ENCODE measurements around the gene MAST4. TPM values are rescaled to one million over a fixed set of nuclear protein-coding genes. Genes with fewer than 3 reads are reported as not detected.
A peak's percentile ranks its signal among the peaks of the same experiment; 100 is the strongest.

The MAST4 gene
- total RNA-seq, 2 donors from 2014 or later, result 11.0 to 11.5 TPM

GRCh38 chr5:66861402-66861801 lies 265.2 kb downstream of the MAST4 start:
- Mint-ChIP-seq H3K4me1 (peaks cover 27% of the 10 kb centered on the region), H3K27ac (no peak overlapping the region), H3K9me3 (no peaks in the 10 kb centered on the region), H3K27me3 (ENCODE audit: insufficient read depth) (no peaks in the 10 kb centered on the region), H3K4me3 (no peak overlapping the region), H3K36me3 (ENCODE audit: low read depth) (no peaks in the 10 kb centered on the region)
- H3K27ac ChIP-seq (ENCODE audit: low read depth, low read length), result no peak overlapping the region
- DNase-seq, result no peak
- H3K9me3 ChIP-seq (ENCODE audit: control insufficient read depth, low read length), result no peaks in the 10 kb centered on the region
- H3K9ac ChIP-seq (ENCODE audit: extremely low read depth, low read length, poor library complexity, severe bottlenecking), result no peak overlapping the region
- no peaks in the 10 kb centered on the region for H3K27me3 ChIP-seq (ENCODE audit: control insufficient read depth, insufficient read depth, low read length, poor library complexity, severe bottlenecking)
- no peaks in the 10 kb centered on the region for H3K36me3 ChIP-seq (ENCODE audit: control insufficient read depth, insufficient read depth, low read length)
- no peak overlapping the region for H3K4me3 ChIP-seq (ENCODE audit: low read length)
- 67% methylated on average over 1 of the region's 1 CpG; no CpG with 5 or more reads in 1 of the 2 experiments for WGBS, 2 experiments (ENCODE audit: insufficient coverage in 1 of 2, insufficient read length in 1 of 2)
- TF ChIP-seq, protein P1, sequence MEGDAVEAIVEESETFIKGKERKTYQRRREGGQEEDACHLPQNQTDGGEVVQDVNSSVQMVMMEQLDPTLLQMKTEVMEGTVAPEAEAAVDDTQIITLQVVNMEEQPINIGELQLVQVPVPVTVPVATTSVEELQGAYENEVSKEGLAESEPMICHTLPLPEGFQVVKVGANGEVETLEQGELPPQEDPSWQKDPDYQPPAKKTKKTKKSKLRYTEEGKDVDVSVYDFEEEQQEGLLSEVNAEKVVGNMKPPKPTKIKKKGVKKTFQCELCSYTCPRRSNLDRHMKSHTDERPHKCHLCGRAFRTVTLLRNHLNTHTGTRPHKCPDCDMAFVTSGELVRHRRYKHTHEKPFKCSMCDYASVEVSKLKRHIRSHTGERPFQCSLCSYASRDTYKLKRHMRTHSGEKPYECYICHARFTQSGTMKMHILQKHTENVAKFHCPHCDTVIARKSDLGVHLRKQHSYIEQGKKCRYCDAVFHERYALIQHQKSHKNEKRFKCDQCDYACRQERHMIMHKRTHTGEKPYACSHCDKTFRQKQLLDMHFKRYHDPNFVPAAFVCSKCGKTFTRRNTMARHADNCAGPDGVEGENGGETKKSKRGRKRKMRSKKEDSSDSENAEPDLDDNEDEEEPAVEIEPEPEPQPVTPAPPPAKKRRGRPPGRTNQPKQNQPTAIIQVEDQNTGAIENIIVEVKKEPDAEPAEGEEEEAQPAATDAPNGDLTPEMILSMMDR (conservative IDR thresholded peaks at IDR 0.05), result no peak
- peaks cover 6% of the 10 kb centered on the region for H3K4me1 ChIP-seq (ENCODE audit: control insufficient read depth, insufficient read depth, low read length)

GRCh38 chr5:66862020-66862419 lies 265.8 kb downstream of the MAST4 start:
- no peak for DNase-seq
- Histone ChIP-seq H3K9me3 (ENCODE audit: control insufficient read depth, low read length) (no peaks in the 10 kb centered on the region), H3K27me3 (ENCODE audit: control insufficient read depth, insufficient read depth, low read length, poor library complexity, severe bottlenecking) (no peaks in the 10 kb centered on the region), H3K4me3 (ENCODE audit: low read length) (no peak overlapping the region), H3K4me1 (ENCODE audit: control insufficient read depth, insufficient read depth, low read length) (peaks cover 6% of the 10 kb centered on the region), H3K27ac (ENCODE audit: low read depth, low read length) (no peak overlapping the region), H3K36me3 (ENCODE audit: control insufficient read depth, insufficient read depth, low read length) (no peaks in the 10 kb centered on the region), H3K9ac (ENCODE audit: extremely low read depth, low read length, poor library complexity, severe bottlenecking) (no peak overlapping the region)
- 85% methylated on average over 2 of the region's 2 CpGs; no CpG with 5 or more reads in 1 of the 2 experiments for WGBS, 2 experiments (ENCODE audit: insufficient coverage in 1 of 2, insufficient read length in 1 of 2)
- H3K27me3 Mint-ChIP-seq (ENCODE audit: insufficient read depth), result no peaks in the 10 kb centered on the region
- peaks cover 27% of the 10 kb centered on the region for H3K4me1 Mint-ChIP-seq
- no peak overlapping the region for H3K4me3 Mint-ChIP-seq
- no peak overlapping the region for H3K27ac Mint-ChIP-seq
- no peaks in the 10 kb centered on the region for H3K36me3 Mint-ChIP-seq (ENCODE audit: low read depth)
- TF ChIP-seq, protein P1 (conservative IDR thresholded peaks at IDR 0.05), result no peak
- H3K9me3 Mint-ChIP-seq, result no peaks in the 10 kb centered on the region

DNA sequence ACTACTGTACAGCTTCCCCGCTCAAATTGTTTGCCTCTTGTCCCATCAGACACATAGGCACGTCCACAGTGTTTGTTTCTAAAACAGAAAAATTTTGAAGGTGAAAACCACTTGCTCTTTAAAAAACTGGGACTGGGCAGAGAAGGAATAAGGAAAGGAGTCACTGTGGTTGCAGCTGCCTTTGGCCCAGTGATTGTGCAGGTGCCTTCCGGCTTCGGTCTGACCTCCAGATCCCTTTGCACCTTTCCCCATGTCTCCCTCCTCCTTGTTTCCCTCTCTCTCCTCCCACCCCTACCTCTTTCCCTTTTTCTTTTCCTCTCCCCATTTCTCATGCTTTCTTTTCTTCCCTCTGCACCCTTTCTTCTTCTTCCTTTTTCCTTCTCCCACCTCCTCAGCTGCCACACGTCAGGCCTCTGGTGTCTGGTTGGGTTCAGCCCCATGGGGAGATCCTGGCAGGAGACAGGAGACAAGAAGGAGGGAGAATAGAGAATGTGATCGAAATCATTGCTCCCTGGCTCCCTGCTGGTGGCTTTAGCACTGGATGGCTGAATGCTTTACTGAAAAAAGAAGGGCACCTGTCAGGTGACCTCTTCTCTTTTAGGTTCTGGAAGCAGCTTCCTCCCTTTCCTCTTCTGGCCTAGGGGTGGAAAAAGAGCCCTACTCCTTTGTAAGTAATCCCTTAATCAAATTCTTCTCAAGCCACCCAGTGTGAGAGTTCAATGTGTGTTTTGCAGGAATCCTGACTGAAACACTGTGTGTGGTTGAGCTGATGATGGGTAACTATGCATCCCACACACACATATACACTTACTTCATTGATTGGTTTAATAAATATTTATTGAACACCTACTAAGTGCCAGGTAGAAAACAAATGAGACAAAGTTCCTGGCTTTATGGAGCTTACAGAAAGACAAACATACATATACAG lies 267.3 kb downstream of the MAST4 start:
- H3K36me3 Mint-ChIP-seq (ENCODE audit: low read depth), result no peaks in the 10 kb centered on the region
- no peaks in the 10 kb centered on the region for H3K36me3 ChIP-seq (ENCODE audit: control insufficient read depth, insufficient read depth, low read length)
- H3K4me1 ChIP-seq (ENCODE audit: control insufficient read depth, insufficient read depth, low read length), result peaks cover 6% of the 10 kb centered on the region
- 67 to 68% methylated on average over 3 to 6 of the region's 6 CpGs for WGBS, 2 experiments (ENCODE audit: insufficient coverage in 1 of 2, insufficient read length in 1 of 2)
- no peaks in the 10 kb centered on the region for H3K27me3 ChIP-seq (ENCODE audit: control insufficient read depth, insufficient read depth, low read length, poor library complexity, severe bottlenecking)
- no peaks in the 10 kb centered on the region for H3K9me3 ChIP-seq (ENCODE audit: control insufficient read depth, low read length)
- peaks cover 34% of the 10 kb centered on the region for H3K4me1 Mint-ChIP-seq
- no peak overlapping the region for H3K27ac ChIP-seq (ENCODE audit: low read depth, low read length)
- peak; percentile 72 for DNase-seq
- H3K27ac Mint-ChIP-seq, result peak overlapping the region; percentile 72
- no peaks in the 10 kb centered on the region for H3K27me3 Mint-ChIP-seq (ENCODE audit: insufficient read depth)
- H3K4me3 Mint-ChIP-seq, result no peak overlapping the region
- H3K4me3 ChIP-seq (ENCODE audit: low read length), result peak overlapping the region; percentile 5
- H3K9me3 Mint-ChIP-seq, result no peaks in the 10 kb centered on the region
- TF ChIP-seq, protein P1 (conservative IDR thresholded peaks at IDR 0.05), result peak; percentile 25
- H3K9ac ChIP-seq (ENCODE audit: extremely low read depth, low read length, poor library complexity, severe bottlenecking), result no peak overlapping the region

All from endodermal cell (in vitro differentiated cells).